DOHH2 (cell line): ENCODE data around the gene OLAH.

ENCODE experiments used
- H3F3A ChIP-seq: fragments of 200-600 bp; sonication (generic), shearing (Covaris generic); 2 replicates; pipeline ENCODE4 v1.6.0; 2016; ENCODE audit warnings: antibody characterized with exemption, mild to moderate bottlenecking; ENCODE audit not compliant: control insufficient read depth, insufficient read depth
- H3K27ac ChIP-seq: fragments of 200-600 bp; sonication (generic); 2 replicates; pipeline ENCODE4 v1.5.1; 2014; ENCODE audit warnings: low read depth, mild to moderate bottlenecking, low read length, moderate library complexity
- H3K27me3 ChIP-seq: fragments of 200-600 bp; sonication (generic); 2 replicates; pipeline ENCODE4 v1.6.1; 2014; ENCODE audit warnings: mild to moderate bottlenecking, low read length, mixed read lengths; ENCODE audit not compliant: control insufficient read depth
- H3K36me3 ChIP-seq: fragments of 200-600 bp; sonication (generic); 2 replicates; pipeline ENCODE4 v1.6.1; 2014; ENCODE audit warnings: mild to moderate bottlenecking, low read length, moderate library complexity, mixed read lengths; ENCODE audit not compliant: control insufficient read depth
- H3K4me1 ChIP-seq: fragments of 200-600 bp; sonication (generic); 2 replicates; pipeline ENCODE4 v1.6.1; 2014; ENCODE audit warnings: mild to moderate bottlenecking, low read length, mixed read lengths; ENCODE audit not compliant: control insufficient read depth
- H3K4me2 ChIP-seq: fragments of 200-600 bp; sonication (generic); 2 replicates; pipeline ENCODE4 v1.6.0; 2014; ENCODE audit warnings: mild to moderate bottlenecking, low read length, moderate library complexity
- H3K4me3 ChIP-seq: fragments of 200-600 bp; sonication (generic); 2 replicates; pipeline ENCODE4 v1.5.1; 2014; ENCODE audit warnings: mild to moderate bottlenecking, low read length, mixed read lengths
- H3K79me2 ChIP-seq: fragments of 200-600 bp; sonication (generic); 2 replicates; pipeline ENCODE4 v1.6.1; 2014; ENCODE audit warnings: mild to moderate bottlenecking, low read length, mixed read lengths; ENCODE audit not compliant: control insufficient read depth
- H3K9me2 ChIP-seq: fragments of 200-600 bp; sonication (generic); replicated peaks from 2 replicates; pipeline ENCODE4 v1.6.1; 2014; ENCODE audit warnings: mild to moderate bottlenecking, low read length, mixed read lengths; ENCODE audit not compliant: control insufficient read depth
- H3K9me3 ChIP-seq: fragments of 200-600 bp; sonication (generic); 2 replicates; pipeline ENCODE4 v1.6.1; 2014; ENCODE audit warnings: antibody characterized with exemption, low read length, mixed read lengths; ENCODE audit not compliant: control insufficient read depth, insufficient read depth
- H4K20me1 ChIP-seq: fragments of 200-600 bp; sonication (generic); 2 replicates; pipeline ENCODE4 v1.6.0; 2014; ENCODE audit warnings: low read depth, mild to moderate bottlenecking, antibody characterized with exemption, low read length, moderate library complexity; ENCODE audit not compliant: control insufficient read depth, insufficient read depth
- EZH2phosphoT487 ChIP-seq: fragments of 200-600 bp; sonication (generic); IDR thresholded peaks from 2 replicates; pipeline ENCODE4 v1.6.1; 2017; ENCODE audit warnings: borderline replicate concordance, mild to moderate bottlenecking, antibody characterized with exemption, low read length, moderate library complexity, mixed read lengths
- TF ChIP-seq, protein P1 (sequence below): fragments of 200-600 bp; sonication (generic); IDR thresholded peaks from one replicate; pipeline ENCODE4 v1.5.1; 2014; ENCODE audit warnings: antibody characterized with exemption, mild to moderate bottlenecking, low read depth, low read length; ENCODE audit not compliant: poor library complexity, severe bottlenecking

The OLAH gene

DNA sequence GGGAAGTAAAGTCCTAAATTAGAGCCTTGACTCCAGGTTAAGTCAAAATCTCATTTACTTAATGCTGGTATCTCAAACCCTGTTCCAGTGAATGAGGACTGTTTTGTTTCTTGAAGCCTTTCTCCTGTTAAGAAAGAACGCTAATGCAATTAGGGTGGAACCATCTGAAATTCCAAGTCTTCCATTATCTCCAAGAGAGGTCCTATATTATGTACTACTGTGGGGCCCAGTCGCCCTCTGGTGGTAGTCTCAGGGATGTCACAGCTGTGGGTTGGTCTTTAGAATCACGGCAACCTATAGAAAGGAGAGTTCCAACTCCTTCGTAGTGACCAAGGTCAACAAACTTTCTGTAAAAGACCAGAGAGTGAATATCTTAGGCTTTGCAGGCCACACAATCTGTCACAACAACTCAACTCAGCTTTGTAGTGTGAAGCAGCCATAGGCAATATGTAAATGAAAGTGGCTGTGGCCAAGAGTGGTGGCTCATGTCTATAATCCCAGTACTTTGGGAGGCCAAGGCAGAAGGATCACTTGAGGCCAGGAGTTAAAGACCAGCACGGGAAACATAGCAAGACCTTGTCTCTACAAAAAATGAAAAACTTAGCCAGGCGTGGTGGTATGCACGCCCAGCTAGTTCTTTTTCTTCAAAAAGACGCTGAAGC, 62.7 kb downstream of the OLAH start:
- H3K9me2 ChIP-seq, result no peaks in the 10 kb centered on the region
- peaks cover 8% of the 10 kb centered on the region; the same call in 1 of the 2 replicates for H3F3A ChIP-seq
- peaks cover 53% of the 10 kb centered on the region for H3K36me3 ChIP-seq

DNA sequence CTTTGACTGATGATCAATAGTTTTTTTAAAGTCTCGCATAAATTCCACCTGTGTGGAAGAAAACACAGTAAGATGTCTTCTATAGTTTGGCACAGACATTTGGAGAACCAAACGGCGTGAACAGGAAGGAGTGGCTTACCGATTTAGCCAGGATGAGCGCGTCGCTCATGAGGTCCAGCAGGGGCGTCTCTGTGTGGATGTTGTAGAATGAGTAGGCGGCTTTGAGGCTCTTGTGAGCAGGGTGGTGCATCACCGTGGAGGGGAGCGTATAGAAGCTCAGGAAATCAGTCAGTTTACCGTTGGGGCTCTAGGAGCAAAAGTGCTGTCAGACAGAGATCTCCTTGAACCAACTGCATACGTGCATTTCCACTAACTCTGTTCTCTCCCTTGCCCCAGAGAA, 68.9 kb downstream of the OLAH start:
- Histone ChIP-seq H3K27me3 (no peaks in the 10 kb centered on the region), H3K4me3 (no peak overlapping the region), H4K20me1 (no peaks in the 10 kb centered on the region), H3K79me2 (no peaks in the 10 kb centered on the region), H3K4me2 (no peak overlapping the region), H3K9me2 (no peaks in the 10 kb centered on the region), H3F3A (no peaks in the 10 kb centered on the region), H3K27ac (no peak overlapping the region), H3K4me1 (no peaks in the 10 kb centered on the region), H3K9me3 (no peaks in the 10 kb centered on the region), H3K36me3 (no peaks in the 10 kb centered on the region)
- TF ChIP-seq, protein P1, sequence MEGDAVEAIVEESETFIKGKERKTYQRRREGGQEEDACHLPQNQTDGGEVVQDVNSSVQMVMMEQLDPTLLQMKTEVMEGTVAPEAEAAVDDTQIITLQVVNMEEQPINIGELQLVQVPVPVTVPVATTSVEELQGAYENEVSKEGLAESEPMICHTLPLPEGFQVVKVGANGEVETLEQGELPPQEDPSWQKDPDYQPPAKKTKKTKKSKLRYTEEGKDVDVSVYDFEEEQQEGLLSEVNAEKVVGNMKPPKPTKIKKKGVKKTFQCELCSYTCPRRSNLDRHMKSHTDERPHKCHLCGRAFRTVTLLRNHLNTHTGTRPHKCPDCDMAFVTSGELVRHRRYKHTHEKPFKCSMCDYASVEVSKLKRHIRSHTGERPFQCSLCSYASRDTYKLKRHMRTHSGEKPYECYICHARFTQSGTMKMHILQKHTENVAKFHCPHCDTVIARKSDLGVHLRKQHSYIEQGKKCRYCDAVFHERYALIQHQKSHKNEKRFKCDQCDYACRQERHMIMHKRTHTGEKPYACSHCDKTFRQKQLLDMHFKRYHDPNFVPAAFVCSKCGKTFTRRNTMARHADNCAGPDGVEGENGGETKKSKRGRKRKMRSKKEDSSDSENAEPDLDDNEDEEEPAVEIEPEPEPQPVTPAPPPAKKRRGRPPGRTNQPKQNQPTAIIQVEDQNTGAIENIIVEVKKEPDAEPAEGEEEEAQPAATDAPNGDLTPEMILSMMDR, result no peak
- no peak for TF ChIP-seq EZH2phosphoT487

More for the DNA sequence above, 62.7 kb downstream of the OLAH start:
- H3K9me3 ChIP-seq, result no peaks in the 10 kb centered on the region
- no peak overlapping the region for H3K4me2 ChIP-seq
- TF ChIP-seq, protein P1, result peak; percentile 98
- no peak for TF ChIP-seq EZH2phosphoT487
- no peaks in the 10 kb centered on the region for H4K20me1 ChIP-seq
- H3K4me3 ChIP-seq, result no peak overlapping the region
- H3K27me3 ChIP-seq, result no peaks in the 10 kb centered on the region
- H3K27ac ChIP-seq, result no peak overlapping the region
- peaks cover 8% of the 10 kb centered on the region for H3K79me2 ChIP-seq
- H3K4me1 ChIP-seq, result no peaks in the 10 kb centered on the region

DNA sequence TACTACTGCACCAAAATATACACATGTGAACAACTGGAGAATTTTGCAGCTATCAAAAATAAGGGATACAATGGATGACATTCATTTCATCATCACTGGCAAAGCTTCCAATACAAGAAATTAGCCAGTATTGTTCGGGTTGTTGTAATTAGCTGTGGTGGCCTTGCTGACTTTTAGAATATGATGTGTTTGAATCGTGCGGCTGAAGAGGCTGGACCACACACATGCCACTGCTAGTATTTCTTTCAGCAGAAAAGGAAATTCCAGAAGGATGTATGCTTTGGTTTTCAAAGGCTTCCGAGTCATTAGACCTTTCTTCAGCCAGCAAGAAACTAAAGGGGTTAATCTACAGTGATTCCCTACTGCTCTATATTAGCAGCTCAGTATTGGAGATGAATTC, 70.0 kb downstream of the OLAH start:
- Histone ChIP-seq H3K27me3 (no peaks in the 10 kb centered on the region), H3F3A (no peaks in the 10 kb centered on the region), H3K9me3 (no peaks in the 10 kb centered on the region), H3K36me3 (no peaks in the 10 kb centered on the region), H3K27ac (no peak overlapping the region), H3K4me1 (no peaks in the 10 kb centered on the region), H3K9me2 (no peaks in the 10 kb centered on the region), H3K4me3 (no peak overlapping the region), H3K4me2 (no peak overlapping the region), H3K79me2 (no peaks in the 10 kb centered on the region), H4K20me1 (no peaks in the 10 kb centered on the region)
- no peak for TF ChIP-seq EZH2phosphoT487
- TF ChIP-seq, protein P1, result no peak
